Liver (tissue), 1 donor: Measurements from ENCODE around the gene KIAA1586.
"Not testable (repeated sequence)": the region's sequence is repeated elsewhere in the genome, so short reads cannot be mapped to it uniquely, and the experiment has no call there.

Experiments
- ATF3 ChIP-seq: IDR thresholded peaks from 2 replicates; pipeline ENCODE4 v1.6.1; 2016; ENCODE audit warnings: antibody characterized with exemption
- TAF1 ChIP-seq: conservative IDR thresholded peaks from 2 replicates; pipeline ENCODE4 v1.6.1; 2016; ENCODE audit warnings: antibody characterized with exemption, mild to moderate bottlenecking
- donor health status: healthy.

- not testable (repeated sequence) for TF ChIP-seq ATF3, TAF1
Measured at GRCh38 chr6:57044061-57044460, 2.4 kb upstream of the KIAA1586 start.
